GM23248 (cell line): ENCODE results near the gene POGLUT2.

Experiments
- EZH2 ChIP-seq: fragments of 200-600 bp; sonication (generic); IDR thresholded peaks from 2 replicates; pipeline ENCODE4 v1.6.1; 2018; ENCODE audit warnings: antibody characterized with exemption, mild to moderate bottlenecking; ENCODE audit not compliant: insufficient read depth, poor library complexity, severe bottlenecking
- EZH2phosphoT487 ChIP-seq: fragments of 200-600 bp; sonication (generic); IDR thresholded peaks from 2 replicates; pipeline ENCODE4 v1.6.1; 2018; ENCODE audit warnings: antibody characterized with exemption, moderate library complexity, mild to moderate bottlenecking, low read depth; ENCODE audit not compliant: insufficient read depth

DNA sequence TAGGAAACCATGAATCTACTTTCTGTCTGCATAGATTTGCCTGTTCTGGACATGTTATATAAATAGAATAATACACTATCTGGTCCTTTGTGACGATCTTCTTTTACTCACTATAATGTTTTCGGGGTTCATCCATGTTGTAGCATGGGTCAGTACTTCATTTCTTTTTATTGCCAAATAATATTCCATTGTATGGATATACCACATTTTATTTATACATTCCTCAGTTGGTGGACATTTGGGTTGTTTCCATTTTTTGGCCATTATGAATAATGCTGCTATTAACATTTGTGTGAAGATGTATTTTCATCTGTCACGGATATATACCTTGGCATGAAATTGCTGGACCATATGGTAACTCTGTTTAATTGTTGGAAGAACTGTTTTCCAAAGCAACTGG is 6.9 kb upstream of the POGLUT2 start:
- no peak for TF ChIP-seq EZH2
- no peak for TF ChIP-seq EZH2phosphoT487
